K562 (cell line): ENCODE data around the gene SORCS2. TPM values are rescaled to one million over a fixed set of nuclear protein-coding genes. Genes with fewer than 3 reads are reported as not detected.

Source experiments
- ATAC-seq: fragments of 200-7000 bp; cut with Tn5 transposase; 3 replicates; pipeline ENCODE4 v1.9.1; 2020; ENCODE audit warnings: moderate library complexity
- BruUV-seq: library from RNA; stranded (reverse); fragments of 400-500 nt; replicated peaks from 2 replicates; lab custom pipeline; 2021; lab: Mats Ljungman, UMichigan
- CTCF ChIA-PET: fragments of 300-600 bp; formaldehyde crosslinking; extraction: SDS; loops from one replicate; lab custom pipeline; 2021; ENCODE audit warnings: low intra/inter-chr PET ratio; lab: Yijun Ruan, JAX
- POLR2A ChIA-PET: fragments of 300-600, 350-650 bp; sonication (Branson Sonifier 250); formaldehyde crosslinking; extraction: SDS; loops from one replicate; lab custom pipeline; 2021; ENCODE audit warnings: antibody characterized with exemption, inconsistent platforms; lab: Yijun Ruan, JAX
- DNase-seq, 4 experiments: peaks; one replicate each; pipeline versions ENCODE4 v3.0.0 to v3.0.0-alpha.2; 2011 to 2018; ENCODE audit warnings: low spot score in 3 of 4, mixed read lengths in 3 of 4; ENCODE audit errors: extremely low read depth in 1 of 4
- FAIRE-seq: peaks from 2 replicates; lab custom pipeline; 2011; peaks lifted over from hg19 to GRCh38; lab: Jason Lieb, UNC
- H2AFZ ChIP-seq: 2 replicates; pipeline ENCODE4 v1.6.0; 2011; ENCODE audit warnings: low read depth, low read length, control low read depth, inconsistent platforms
- H3K27ac ChIP-seq: fragments of 200-600 bp; 3 replicates; pipeline ENCODE4 v1.8.0; 2011; ENCODE audit warnings: low read depth, mild to moderate bottlenecking, control low read depth, inconsistent platforms, low read length, moderate library complexity, mixed read lengths; ENCODE audit errors: extremely low read depth
- H3K27me3 ChIP-seq, 2 experiments: fragments of 300-600 bp in 1 of 2; 2 replicates in 1 of 2; 3 replicates in 1 of 2; pipeline versions ENCODE4 v1.6.0 to v1.8.0; 2011; ENCODE audit warnings: inconsistent platforms in 2 of 2, low read length in 2 of 2, mild to moderate bottlenecking in 1 of 2, mixed read lengths in 1 of 2, moderate library complexity in 1 of 2; ENCODE audit not compliant: control insufficient read depth in 2 of 2, insufficient read depth in 2 of 2
- H3K36me3 ChIP-seq: fragments of 300-600 bp; 3 replicates; pipeline ENCODE4 v1.8.0; 2011; ENCODE audit warnings: mild to moderate bottlenecking, low read length, inconsistent platforms; ENCODE audit not compliant: control insufficient read depth, insufficient read depth
- H3K4me1 ChIP-seq, 2 experiments: fragments of 200-600 bp in 1 of 2; replicated peaks in 1 of 2; 2 replicates in 1 of 2; 3 replicates in 1 of 2; pipeline versions ENCODE4 v1.5.1 to v1.8.0; 2011; ENCODE audit warnings: inconsistent platforms in 2 of 2, low read length in 2 of 2, mild to moderate bottlenecking in 1 of 2, mixed read lengths in 1 of 2, moderate library complexity in 1 of 2; ENCODE audit not compliant: control insufficient read depth in 2 of 2, insufficient read depth in 2 of 2
- H3K4me2 ChIP-seq: 2 replicates; pipeline ENCODE4 v1.6.1; 2011; ENCODE audit warnings: low read length, control low read depth, inconsistent platforms, mixed read lengths; ENCODE audit not compliant: insufficient read depth
- H3K4me3 ChIP-seq: fragments of 200-600 bp; sonication (generic), shearing (Covaris generic); 2 replicates; pipeline ENCODE4 v1.5.1; 2016; ENCODE audit warnings: control low read depth, inconsistent platforms
- H3K79me2 ChIP-seq: fragments of 200-600 bp; 3 replicates; pipeline ENCODE4 v1.8.0; 2011; ENCODE audit warnings: low read length, inconsistent platforms; ENCODE audit not compliant: control insufficient read depth, insufficient read depth
- H3K9ac ChIP-seq, 2 experiments: 2 replicates each; pipeline versions ENCODE4 v1.6.0 to v1.6.1; 2011; ENCODE audit warnings: low read depth in 2 of 2, low read length in 2 of 2, control low read depth in 1 of 2, inconsistent platforms in 1 of 2, mild to moderate bottlenecking in 1 of 2, mixed read lengths in 1 of 2; ENCODE audit not compliant: insufficient read depth in 1 of 2
- H3K9me1 ChIP-seq: one replicate; pipeline ENCODE4 v1.6.0; 2011; ENCODE audit warnings: inconsistent platforms, mild to moderate bottlenecking, low read length, moderate library complexity; ENCODE audit not compliant: control insufficient read depth, insufficient read depth
- H3K9me3 ChIP-seq: replicated peaks from 2 replicates; pipeline ENCODE4 v1.5.1; 2011; ENCODE audit warnings: low read depth, low read length, inconsistent platforms; ENCODE audit not compliant: control insufficient read depth, insufficient read depth
- H4K20me1 ChIP-seq: replicated peaks from 2 replicates; pipeline ENCODE4 v1.6.1; 2011; ENCODE audit warnings: low read length, inconsistent platforms, mixed read lengths; ENCODE audit not compliant: control insufficient read depth, insufficient read depth
- DMBX1 ChIP-seq: fragments of 250-450 bp; sonication (Bioruptor Pico); IDR thresholded peaks from 2 replicates; pipeline ENCODE4 v1.8.0; 2022; ENCODE audit warnings: inconsistent platforms, mild to moderate bottlenecking, moderate library complexity, borderline replicate concordance
- FOXM1 ChIP-seq, 2 experiments: fragments of 450-650 bp in 1 of 2; sonication (generic) in 1 of 2; formaldehyde crosslinking in 1 of 2; IDR thresholded peaks; 2 replicates each; pipeline versions ENCODE4 v1.6.1 to v1.9.0; 2017 to 2022; ENCODE audit warnings: low read depth in 2 of 2, mild to moderate bottlenecking in 2 of 2, missing genetic modification reagents in 1 of 2, moderate library complexity in 1 of 2
- MXI1 ChIP-seq: IDR thresholded peaks from 2 replicates; pipeline ENCODE4 v1.6.1; 2011; ENCODE audit warnings: low read depth, mild to moderate bottlenecking, improper control_type of control experiment, low read length
- MYNN ChIP-seq, 2 experiments: sonication (generic); formaldehyde crosslinking in 1 of 2; IDR thresholded peaks; 2 replicates each; pipeline versions ENCODE4 v1.5.0 to v1.6.1; 2016 to 2020; ENCODE audit warnings: antibody characterized with exemption in 1 of 2, missing genetic modification reagents in 1 of 2
- NFRKB ChIP-seq: fragments of 450-650 bp; IDR thresholded peaks from 2 replicates; pipeline ENCODE4 v1.6.1; 2016; ENCODE audit warnings: low read depth
- PHB2 ChIP-seq: fragments of 450-650 bp; IDR thresholded peaks from 2 replicates; pipeline ENCODE4 v1.6.1; 2017; ENCODE audit warnings: low read depth
- RNF2 ChIP-seq: sonication (generic); IDR thresholded peaks from 2 replicates; pipeline ENCODE4 v1.6.1; 2016
- ZZZ3 ChIP-seq: fragments of 450-650 bp; IDR thresholded peaks from 2 replicates; pipeline ENCODE4 v1.6.1; 2016; ENCODE audit warnings: antibody characterized with exemption, mild to moderate bottlenecking, moderate library complexity
- WGBS: fragments of 100-300 bp; shearing (Covaris generic); methylation state at CpG from one replicate; pipeline ENCODE4 v1.1.6; 2016; ENCODE audit warnings: low coverage, mixed read lengths; ENCODE audit not compliant: insufficient coverage; ENCODE audit errors: missing lambda C conversion rate; 5-methylcytosine and 5-hydroxymethylcytosine counted together
- in situ Hi-C: fragments of 300-500 bp; cut with MboI; formaldehyde crosslinking; loops from 4 replicates; pipeline ENCODE4 v1.15.0; 2018; ENCODE audit warnings: inconsistent platforms, mixed read lengths
- intact Hi-C: fragments of 100-400 bp; cut with micrococcal nuclease; formaldehyde crosslinking; loops from 2 replicates; pipeline ENCODE4 v1.14.2; 2022
- polyA plus RNA-seq, 8 experiments: library from polyadenylated mRNA; depleted of rRNA in 4 of 8; stranded (reverse) in 5 of 8; unstranded in 3 of 8; fragments of >200 nt; fragmentation: Nextera tagmentation in 2 of 8; fragmentation: Illumina TruSeq in 1 of 8; extraction: Ambion mirVana in 2 of 8; extraction: Trizol in 1 of 8; gene quantifications; 2 replicates each; pipeline versions ENCODE4 v1.2.1 to v1.2.3, GENCODE V29; 2011 to 2014; ENCODE audit warnings: inconsistent platforms in 1 of 8, missing spikeins in 1 of 8
- total RNA-seq, 7 experiments: library from RNA; depleted of rRNA in 6 of 7; stranded (reverse); fragments of >200 nt in 6 of 7; fragmentation: Illumina TruSeq in 2 of 7; extraction: Trizol in 2 of 7; gene quantifications; 2 replicates each; pipeline versions ENCODE4 v1.2.1 to v1.2.3, GENCODE V29; 2011 to 2021; ENCODE audit warnings: low replicate concordance in 1 of 7
- TF ChIP-seq, protein P1 (sequence below): fragments of 250-450 bp; sonication (Bioruptor Pico); IDR thresholded peaks from 2 replicates; pipeline ENCODE4 v1.4.0; 2020; ENCODE audit warnings: mild to moderate bottlenecking, moderate library complexity
- TF ChIP-seq, protein P2 (sequence below): fragments of 450-650 bp; formaldehyde crosslinking; IDR thresholded peaks from 2 replicates; pipeline ENCODE4 v1.4.0; 2020; ENCODE audit warnings: mild to moderate bottlenecking, moderate library complexity
- TF ChIP-seq, protein P3 (sequence below), 2 experiments: fragments of 450-650 bp; formaldehyde crosslinking in 1 of 2; IDR thresholded peaks; 2 replicates each; pipeline versions ENCODE4 v1.4.0 to v1.6.1; 2014 to 2020; ENCODE audit warnings: mild to moderate bottlenecking in 2 of 2, borderline replicate concordance in 1 of 2, low read depth in 1 of 2

Gene SORCS2
- total and polyA plus RNA-seq, 9 of the 15 experiments (the other 6 are each of a cell fraction or from before 2014, with no cell fraction given) = not detected

DNA sequence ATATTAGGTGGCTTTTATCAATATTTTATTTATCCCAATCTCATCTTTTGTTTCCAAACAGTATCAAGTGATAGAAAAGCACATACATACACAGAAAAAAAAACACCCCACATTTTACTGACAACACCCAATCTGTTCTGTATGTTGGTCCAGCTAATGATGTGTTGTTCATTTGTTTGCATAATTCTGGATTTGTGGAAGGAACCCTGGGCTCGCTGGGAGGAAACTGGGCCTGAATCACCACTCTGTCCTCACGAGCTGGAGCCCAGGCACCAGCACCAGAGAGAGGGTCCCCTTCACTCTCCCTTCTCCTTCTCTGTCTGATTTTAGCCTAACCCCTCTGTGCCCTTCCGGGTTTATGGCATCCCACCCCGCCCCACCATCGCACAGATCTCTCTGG is 162.6 kb downstream of the SORCS2 start:
- H3K9ac ChIP-seq = no peak overlapping the region
- no TSS peak for BruUV-seq
- intact Hi-C loops = no loop called here
- H3K9me3 ChIP-seq = no peaks in the 10 kb centered on the region
- H3K27ac ChIP-seq = no peak overlapping the region
- H3K4me2 ChIP-seq = no peak overlapping the region
- WGBS = 0% methylated on average over 5 of the region's 5 CpGs
- H3K4me3 ChIP-seq = no peak overlapping the region
- no peaks in the 10 kb centered on the region; the same call in 1 of the 2 replicates for H4K20me1 ChIP-seq
- CTCF ChIA-PET = no interaction called here
- H2AFZ ChIP-seq = no peak overlapping the region
- FAIRE-seq (no peak), ATAC-seq (no peak), DNase-seq (no peak)
- H3K9me1 ChIP-seq = peaks cover 4% of the 10 kb centered on the region
- POLR2A ChIA-PET = interaction anchor here (0.6 kb wide), 1 partner anchor 267 kb away, joined by 3 read pairs; no protein-coding TSS in a partner anchor
- H3K36me3 ChIP-seq = no peaks in the 10 kb centered on the region
- H3K79me2 ChIP-seq = no peaks in the 10 kb centered on the region
- in situ Hi-C loops = no loop called here
- peaks cover 0 to 12% of the 10 kb centered on the region in 2 experiments; a peak in 2 of 5 replicates for H3K27me3 ChIP-seq
- H3K4me1 ChIP-seq = no peaks in the 10 kb centered on the region
- TF ChIP-seq MYNN (IDR thresholded peaks at IDR 0.05) = no peak
- no peak for TF ChIP-seq MYNN (CRISPR knock-in tag; IDR thresholded peaks at IDR 0.05)
- no peak for TF ChIP-seq MXI1
- TF ChIP-seq, protein P1, sequence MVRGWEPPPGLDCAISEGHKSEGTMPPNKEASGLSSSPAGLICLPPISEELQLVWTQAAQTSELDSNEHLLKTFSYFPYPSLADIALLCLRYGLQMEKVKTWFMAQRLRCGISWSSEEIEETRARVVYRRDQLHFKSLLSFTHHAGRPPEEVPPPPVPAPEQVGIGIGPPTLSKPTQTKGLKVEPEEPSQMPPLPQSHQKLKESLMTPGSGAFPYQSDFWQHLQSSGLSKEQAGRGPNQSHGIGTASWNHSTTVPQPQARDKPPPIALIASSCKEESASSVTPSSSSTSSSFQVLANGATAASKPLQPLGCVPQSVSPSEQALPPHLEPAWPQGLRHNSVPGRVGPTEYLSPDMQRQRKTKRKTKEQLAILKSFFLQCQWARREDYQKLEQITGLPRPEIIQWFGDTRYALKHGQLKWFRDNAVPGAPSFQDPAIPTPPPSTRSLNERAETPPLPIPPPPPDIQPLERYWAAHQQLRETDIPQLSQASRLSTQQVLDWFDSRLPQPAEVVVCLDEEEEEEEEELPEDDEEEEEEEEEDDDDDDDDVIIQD (CRISPR knock-in tag) = no peak
- no peak for TF ChIP-seq PHB2
- no peak for TF ChIP-seq NFRKB
- TF ChIP-seq ZZZ3 = no peak
- no peak for TF ChIP-seq FOXM1 (IDR thresholded peaks at IDR 0.05; ENCODE audit: low read depth)
- TF ChIP-seq FOXM1 (CRISPR knock-in tag; IDR thresholded peaks at IDR 0.05; ENCODE audit: low read depth) = no peak
- TF ChIP-seq DMBX1 = no peak
- no peak for TF ChIP-seq RNF2
- TF ChIP-seq, protein P2, sequence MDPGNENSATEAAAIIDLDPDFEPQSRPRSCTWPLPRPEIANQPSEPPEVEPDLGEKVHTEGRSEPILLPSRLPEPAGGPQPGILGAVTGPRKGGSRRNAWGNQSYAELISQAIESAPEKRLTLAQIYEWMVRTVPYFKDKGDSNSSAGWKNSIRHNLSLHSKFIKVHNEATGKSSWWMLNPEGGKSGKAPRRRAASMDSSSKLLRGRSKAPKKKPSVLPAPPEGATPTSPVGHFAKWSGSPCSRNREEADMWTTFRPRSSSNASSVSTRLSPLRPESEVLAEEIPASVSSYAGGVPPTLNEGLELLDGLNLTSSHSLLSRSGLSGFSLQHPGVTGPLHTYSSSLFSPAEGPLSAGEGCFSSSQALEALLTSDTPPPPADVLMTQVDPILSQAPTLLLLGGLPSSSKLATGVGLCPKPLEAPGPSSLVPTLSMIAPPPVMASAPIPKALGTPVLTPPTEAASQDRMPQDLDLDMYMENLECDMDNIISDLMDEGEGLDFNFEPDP = no peak
- TF ChIP-seq, protein P3, sequence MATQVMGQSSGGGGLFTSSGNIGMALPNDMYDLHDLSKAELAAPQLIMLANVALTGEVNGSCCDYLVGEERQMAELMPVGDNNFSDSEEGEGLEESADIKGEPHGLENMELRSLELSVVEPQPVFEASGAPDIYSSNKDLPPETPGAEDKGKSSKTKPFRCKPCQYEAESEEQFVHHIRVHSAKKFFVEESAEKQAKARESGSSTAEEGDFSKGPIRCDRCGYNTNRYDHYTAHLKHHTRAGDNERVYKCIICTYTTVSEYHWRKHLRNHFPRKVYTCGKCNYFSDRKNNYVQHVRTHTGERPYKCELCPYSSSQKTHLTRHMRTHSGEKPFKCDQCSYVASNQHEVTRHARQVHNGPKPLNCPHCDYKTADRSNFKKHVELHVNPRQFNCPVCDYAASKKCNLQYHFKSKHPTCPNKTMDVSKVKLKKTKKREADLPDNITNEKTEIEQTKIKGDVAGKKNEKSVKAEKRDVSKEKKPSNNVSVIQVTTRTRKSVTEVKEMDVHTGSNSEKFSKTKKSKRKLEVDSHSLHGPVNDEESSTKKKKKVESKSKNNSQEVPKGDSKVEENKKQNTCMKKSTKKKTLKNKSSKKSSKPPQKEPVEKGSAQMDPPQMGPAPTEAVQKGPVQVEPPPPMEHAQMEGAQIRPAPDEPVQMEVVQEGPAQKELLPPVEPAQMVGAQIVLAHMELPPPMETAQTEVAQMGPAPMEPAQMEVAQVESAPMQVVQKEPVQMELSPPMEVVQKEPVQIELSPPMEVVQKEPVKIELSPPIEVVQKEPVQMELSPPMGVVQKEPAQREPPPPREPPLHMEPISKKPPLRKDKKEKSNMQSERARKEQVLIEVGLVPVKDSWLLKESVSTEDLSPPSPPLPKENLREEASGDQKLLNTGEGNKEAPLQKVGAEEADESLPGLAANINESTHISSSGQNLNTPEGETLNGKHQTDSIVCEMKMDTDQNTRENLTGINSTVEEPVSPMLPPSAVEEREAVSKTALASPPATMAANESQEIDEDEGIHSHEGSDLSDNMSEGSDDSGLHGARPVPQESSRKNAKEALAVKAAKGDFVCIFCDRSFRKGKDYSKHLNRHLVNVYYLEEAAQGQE (IDR thresholded peaks at IDR 0.05; ENCODE audit: borderline replicate concordance) = no peak
- TF ChIP-seq, protein P3 (CRISPR knock-in tag; IDR thresholded peaks at IDR 0.05; ENCODE audit: low read depth) = no peak
